Vagina (tissue), 2 donors: ENCODE data around the gene ASMT. TPM values are rescaled to one million over a fixed set of nuclear protein-coding genes. Genes with fewer than 3 reads are reported as not detected.

Experiments
- DNase-seq, 2 donors: peaks; one replicate each; pipeline ENCODE4 v3.0.0-alpha.2; 2017; ENCODE audit errors: extremely low spot score in 2 of 2
- H3K27ac ChIP-seq: fragments of 200-600 bp; sonication (generic); one replicate; pipeline ENCODE4 v1.5.1; 2019
- H3K27me3 ChIP-seq: fragments of 200-600 bp; sonication (generic); one replicate; pipeline ENCODE4 v1.5.1; 2019
- H3K36me3 ChIP-seq, 2 donors: fragments of 200-600 bp; sonication (generic); one replicate each; pipeline ENCODE4 v1.5.1; 2017 to 2019
- H3K4me1 ChIP-seq: fragments of 200-600 bp; sonication (generic); one replicate; pipeline ENCODE4 v1.5.1; 2019
- H3K4me3 ChIP-seq, 2 donors: fragments of 200-600 bp; sonication (generic); 1 replicate in 1 of 2; 2 replicates in 1 of 2; pipeline ENCODE4 v1.5.1; 2016 to 2019
- H3K9me3 ChIP-seq: fragments of 200-600 bp; sonication (generic); one replicate; pipeline ENCODE4 v1.5.1; 2019
- CTCF ChIP-seq, 3 experiments: fragments of 450-650 bp in 2 of 3; fragments of 200-600 bp in 1 of 3; sonication (generic) in 1 of 3; IDR thresholded peaks; one replicate each; pipeline ENCODE4 v1.5.1; 2017 to 2019; ENCODE audit warnings: antibody characterized with exemption in 3 of 3, mild to moderate bottlenecking in 2 of 3, moderate library complexity in 2 of 3
- POLR2A ChIP-seq, 2 donors: fragments of 450-650 bp; IDR thresholded peaks; one replicate each; pipeline ENCODE4 v1.6.1; 2017; ENCODE audit warnings: antibody characterized with exemption in 2 of 2, mild to moderate bottlenecking in 2 of 2, moderate library complexity in 2 of 2
- POLR2AphosphoS5 ChIP-seq, 2 donors: sonication (generic); formaldehyde crosslinking; IDR thresholded peaks; one replicate each; pipeline ENCODE4 v1.9.0; 2017; ENCODE audit warnings: antibody characterized with exemption in 2 of 2, mild to moderate bottlenecking in 2 of 2, low read depth in 1 of 2; ENCODE audit not compliant: insufficient read depth in 1 of 2
- intact Hi-C: fragments of 100-400 bp; cut with DNase I; formaldehyde crosslinking; loops from one replicate; pipeline ENCODE4 v1.15.1; 2023
- total RNA-seq: library from RNA; depleted of rRNA; stranded (reverse); fragments of >200 nt; gene quantifications from one replicate; pipeline ENCODE4 v1.2.3, GENCODE V29; 2016

The ASMT gene
- total RNA-seq, 1 donor from 2014 or later = not detected

GRCh38 chrX:1598021-1598875, 16.6 kb upstream of the ASMT start:
- no peak for DNase-seq
- H3K4me3 ChIP-seq = no peak overlapping the region
- intact Hi-C loops = loop anchor here (10.0 kb wide), 1 partner anchor 143 kb away; the partner anchor contains the start of gene ASMTL
- H3K4me1 ChIP-seq = peaks cover 21% of the 10 kb centered on the region
- H3K27ac ChIP-seq = no peak overlapping the region
- no peaks in the 10 kb centered on the region for H3K9me3 ChIP-seq
- H3K27me3 ChIP-seq = no peaks in the 10 kb centered on the region
- TF ChIP-seq CTCF (IDR thresholded peaks at IDR 0.05) (no peak), POLR2AphosphoS5 (IDR thresholded peaks at IDR 0.05; ENCODE audit: insufficient read depth in 1 of 2, low read depth in 1 of 2) (no peak), POLR2A (IDR thresholded peaks at IDR 0.05) (no peak)
- H3K36me3 ChIP-seq = peaks cover 15 to 94% of the 10 kb centered on the region in 2 donors

GRCh38 chrX:1598876-1599790, 15.7 kb upstream of the ASMT start:
- H3K4me3 ChIP-seq = no peak overlapping the region
- peaks cover 15 to 88% of the 10 kb centered on the region in 2 donors for H3K36me3 ChIP-seq
- TF ChIP-seq POLR2AphosphoS5 (IDR thresholded peaks at IDR 0.05; ENCODE audit: insufficient read depth in 1 of 2, low read depth in 1 of 2) (no peak), CTCF (IDR thresholded peaks at IDR 0.05) (no peak), POLR2A (IDR thresholded peaks at IDR 0.05) (no peak)
- no peaks in the 10 kb centered on the region for H3K9me3 ChIP-seq
- peaks cover 12% of the 10 kb centered on the region for H3K4me1 ChIP-seq
- no peak for DNase-seq
- no peak overlapping the region for H3K27ac ChIP-seq
- intact Hi-C loops = loop anchor here (10.0 kb wide), 1 partner anchor 144 kb away; the partner anchor contains the start of gene ASMTL
- no peaks in the 10 kb centered on the region for H3K27me3 ChIP-seq

- intact Hi-C loops = loop anchor here (10.0 kb wide), 1 partner anchor 145 kb away; the partner anchor contains the start of gene ASMTL
- no peak for DNase-seq
Measured at GRCh38 chrX:1599791-1600405, 15.0 kb upstream of the ASMT start.

More at GRCh38 chrX:1599791-1600405, 15.0 kb upstream of the ASMT start:
- TF ChIP-seq CTCF (IDR thresholded peaks at IDR 0.05) (no peak), POLR2A (IDR thresholded peaks at IDR 0.05) (no peak), POLR2AphosphoS5 (IDR thresholded peaks at IDR 0.05; ENCODE audit: insufficient read depth in 1 of 2, low read depth in 1 of 2) (no peak)
- Histone ChIP-seq H3K36me3 (peaks cover 15 to 81% of the 10 kb centered on the region in 2 donors), H3K9me3 (no peaks in the 10 kb centered on the region), H3K27ac (no peak overlapping the region), H3K4me1 (peaks cover 5% of the 10 kb centered on the region), H3K4me3 (no peak overlapping the region), H3K27me3 (no peaks in the 10 kb centered on the region)
